Esophagus (tissue), 2 donors: Measurements from ENCODE around the gene APBB2. TPM values are rescaled to one million over a fixed set of nuclear protein-coding genes. Genes with fewer than 3 reads are reported as not detected.

Experiments
- H3K27ac ChIP-seq, 2 donors: one replicate each; pipeline ENCODE4 v1.5.1; 2013; ENCODE audit warnings: low read depth in 2 of 2, mild to moderate bottlenecking in 2 of 2, inconsistent platforms in 1 of 2, low read length in 1 of 2, moderate library complexity in 1 of 2
- H3K27me3 ChIP-seq, 2 donors: one replicate each; pipeline ENCODE4 v1.6.1; 2013; ENCODE audit warnings: low read length in 2 of 2, control low read depth in 1 of 2, mild to moderate bottlenecking in 1 of 2; ENCODE audit not compliant: insufficient read depth in 2 of 2, control insufficient read depth in 1 of 2
- H3K36me3 ChIP-seq, 2 donors: one replicate each; pipeline ENCODE4 v1.6.1; 2013; ENCODE audit warnings: low read length in 1 of 2; ENCODE audit not compliant: control insufficient read depth in 2 of 2, insufficient read depth in 2 of 2
- H3K4me1 ChIP-seq, 2 donors: one replicate each; pipeline ENCODE4 v1.6.1; 2013; ENCODE audit warnings: low read length in 1 of 2; ENCODE audit not compliant: control insufficient read depth in 2 of 2, insufficient read depth in 2 of 2
- H3K4me3 ChIP-seq, 2 donors: one replicate each; pipeline ENCODE4 v1.5.1; 2013; ENCODE audit warnings: low read length in 2 of 2, mild to moderate bottlenecking in 2 of 2, low read depth in 1 of 2, moderate library complexity in 1 of 2
- H3K9me3 ChIP-seq, 2 donors: one replicate each; pipeline ENCODE4 v1.6.1; 2013; ENCODE audit warnings: mild to moderate bottlenecking in 2 of 2, low read depth in 1 of 2, low read length in 1 of 2, moderate library complexity in 1 of 2; ENCODE audit not compliant: control insufficient read depth in 2 of 2, insufficient read depth in 1 of 2
- WGBS, 2 donors: extraction: QIAGEN DNeasy Blood & Tissue Kit; methylation state at CpG; one replicate each; pipeline ENCODE4 v1.1.7; 2013; 5-methylcytosine and 5-hydroxymethylcytosine counted together
- polyA plus RNA-seq, 2 donors: library from polyadenylated mRNA; stranded (reverse); fragments of 200-250 nt; gene quantifications; one replicate each; pipeline ENCODE4 v1.2.3, GENCODE V29; 2013
- donor health status: healthy with polysubstance abuse.
- donor health status: Bipolar disorder and iron deficiency.

Gene APBB2
- polyA plus RNA-seq, 2 donors, result 3.0 to 4.0 TPM

GRCh38 chr4:41029098-41029497, 185.2 kb downstream of the APBB2 start:
- no peak overlapping the region for H3K27ac ChIP-seq

GRCh38 chr4:41028392-41029076, 185.8 kb downstream of the APBB2 start:
- WGBS, 2 donors, result 66 to 71% methylated on average over 8 of the region's 8 CpGs

More at GRCh38 chr4:41029098-41029497, 185.2 kb downstream of the APBB2 start:
- Histone ChIP-seq H3K9me3 (peaks cover 4 to 6% of the 10 kb centered on the region in 2 donors), H3K27me3 (no peaks in the 10 kb centered on the region), H3K4me1 (no peaks in the 10 kb centered on the region), H3K4me3 (no peak overlapping the region), H3K36me3 (no peaks in the 10 kb centered on the region)
- WGBS, 2 donors, result 60 to 73% methylated on average over 3 of the region's 3 CpGs

GRCh38 chr4:41026971-41027370, 187.4 kb downstream of the APBB2 start:
- Histone ChIP-seq H3K27ac (no peak overlapping the region), H3K4me3 (no peak overlapping the region), H3K36me3 (no peaks in the 10 kb centered on the region), H3K27me3 (no peaks in the 10 kb centered on the region), H3K4me1 (no peaks in the 10 kb centered on the region), H3K9me3 (peaks cover 4 to 6% of the 10 kb centered on the region in 2 donors)
- 93 to 100% methylated on average over 1 of the region's 1 CpG for WGBS, 2 donors

More at GRCh38 chr4:41028392-41029076, 185.8 kb downstream of the APBB2 start:
- Histone ChIP-seq H3K9me3 (peaks cover 4 to 6% of the 10 kb centered on the region in 2 donors), H3K27me3 (no peaks in the 10 kb centered on the region), H3K4me1 (no peaks in the 10 kb centered on the region), H3K27ac (no peak overlapping the region), H3K4me3 (no peak overlapping the region), H3K36me3 (no peaks in the 10 kb centered on the region)

- no peaks in the 10 kb centered on the region for H3K36me3 ChIP-seq
- WGBS, 2 donors, result 92 to 95% methylated on average over 2 of the region's 2 CpGs
- H3K27ac ChIP-seq, result no peak overlapping the region
- H3K4me3 ChIP-seq, result no peak overlapping the region
- no peaks in the 10 kb centered on the region for H3K27me3 ChIP-seq
- no peaks in the 10 kb centered on the region for H3K4me1 ChIP-seq
- H3K9me3 ChIP-seq, result peaks cover 6% of the 10 kb centered on the region in 2 donors
Observed at GRCh38 chr4:41025824-41026223, 188.5 kb downstream of the APBB2 start.

GRCh38 chr4:41024556-41025491, 189.5 kb downstream of the APBB2 start:
- Histone ChIP-seq H3K27me3 (no peaks in the 10 kb centered on the region), H3K27ac (no peak overlapping the region)
- WGBS, 2 donors, result 94 to 96% methylated on average over 13 of the region's 13 CpGs

GRCh38 chr4:41022116-41022515, 192.2 kb downstream of the APBB2 start:
- Histone ChIP-seq H3K4me3 (no peak overlapping the region), H3K27me3 (no peaks in the 10 kb centered on the region), H3K27ac (no peak overlapping the region), H3K4me1 (no peaks in the 10 kb centered on the region), H3K36me3 (no peaks in the 10 kb centered on the region), H3K9me3 (peaks cover 6% of the 10 kb centered on the region in 2 donors)
- 90 to 96% methylated on average over 3 of the region's 3 CpGs for WGBS, 2 donors

More at GRCh38 chr4:41024556-41025491, 189.5 kb downstream of the APBB2 start:
- Histone ChIP-seq H3K36me3 (no peaks in the 10 kb centered on the region), H3K9me3 (peaks cover 6% of the 10 kb centered on the region in 2 donors), H3K4me3 (no peak overlapping the region), H3K4me1 (no peaks in the 10 kb centered on the region)

GRCh38 chr4:41015016-41015675, 199.2 kb downstream of the APBB2 start:
- Histone ChIP-seq H3K4me1 (no peaks in the 10 kb centered on the region), H3K9me3 (no peaks in the 10 kb centered on the region), H3K27ac (no peak overlapping the region), H3K4me3 (no peak overlapping the region), H3K27me3 (no peaks in the 10 kb centered on the region), H3K36me3 (peaks cover 0 to 2% of the 10 kb centered on the region in 2 donors)
- WGBS, 2 donors, result 85 to 91% methylated on average over 6 of the region's 6 CpGs

GRCh38 chr4:41014158-41014557, 200.2 kb downstream of the APBB2 start:
- 79 to 96% methylated on average over 7 of the region's 7 CpGs for WGBS, 2 donors
- Histone ChIP-seq H3K4me3 (no peak overlapping the region), H3K4me1 (no peaks in the 10 kb centered on the region), H3K36me3 (peaks cover 0 to 2% of the 10 kb centered on the region in 2 donors), H3K9me3 (no peaks in the 10 kb centered on the region), H3K27ac (no peak overlapping the region), H3K27me3 (no peaks in the 10 kb centered on the region)

- WGBS, 2 donors, result 78 to 83% methylated on average over 6 of the region's 6 CpGs
- Histone ChIP-seq H3K4me1 (no peaks in the 10 kb centered on the region), H3K27ac (no peak overlapping the region), H3K9me3 (no peaks in the 10 kb centered on the region), H3K36me3 (peaks cover 0 to 2% of the 10 kb centered on the region in 2 donors), H3K4me3 (no peak overlapping the region), H3K27me3 (no peaks in the 10 kb centered on the region)
Observed at GRCh38 chr4:41013746-41014145, 200.6 kb downstream of the APBB2 start.
